Gastrocnemius medialis (tissue), 4 donors: ENCODE data around the gene GCDH.

Source experiments
- POLR2A ChIP-seq, 2 donors: fragments of 450-650 bp; IDR thresholded peaks; one replicate each; pipeline ENCODE4 v1.6.1; 2017; ENCODE audit warnings: antibody characterized with exemption in 2 of 2, mild to moderate bottlenecking in 2 of 2, moderate library complexity in 2 of 2
- TF ChIP-seq, protein P1 (sequence below), 5 experiments: fragments of 450-650 bp in 3 of 5; fragments of 200-600 bp in 2 of 5; sonication (generic) in 2 of 5; IDR thresholded peaks in 4 of 5; conservative IDR thresholded peaks in 1 of 5; 1 replicate in 4 of 5; 2 replicates in 1 of 5; pipeline ENCODE4 v1.5.1; 2016 to 2019; ENCODE audit warnings: antibody characterized with exemption in 5 of 5, mild to moderate bottlenecking in 3 of 5, moderate library complexity in 3 of 5

DNA sequence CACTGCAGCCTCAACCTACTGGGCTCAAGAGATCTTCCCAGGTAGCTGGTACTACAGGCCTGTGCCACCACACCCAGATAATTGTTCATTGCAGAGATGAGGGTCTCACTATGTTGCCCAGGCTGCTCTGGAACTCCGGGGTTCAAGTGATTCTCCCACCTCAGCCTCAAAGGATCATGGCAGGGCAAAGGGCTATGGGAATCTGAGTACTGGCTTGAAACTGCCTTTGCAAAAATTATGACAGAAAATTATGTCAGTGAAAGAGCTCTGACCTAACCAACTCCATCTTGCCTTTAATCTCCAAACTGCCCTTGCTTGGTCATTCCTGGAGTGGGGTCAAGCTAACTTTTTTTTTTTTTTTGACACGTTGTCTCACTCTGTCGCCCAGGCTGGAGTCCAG is 8.4 kb upstream of the GCDH start:
- TF ChIP-seq POLR2A (IDR thresholded peaks at IDR 0.05) = no peak
- TF ChIP-seq, protein P1, sequence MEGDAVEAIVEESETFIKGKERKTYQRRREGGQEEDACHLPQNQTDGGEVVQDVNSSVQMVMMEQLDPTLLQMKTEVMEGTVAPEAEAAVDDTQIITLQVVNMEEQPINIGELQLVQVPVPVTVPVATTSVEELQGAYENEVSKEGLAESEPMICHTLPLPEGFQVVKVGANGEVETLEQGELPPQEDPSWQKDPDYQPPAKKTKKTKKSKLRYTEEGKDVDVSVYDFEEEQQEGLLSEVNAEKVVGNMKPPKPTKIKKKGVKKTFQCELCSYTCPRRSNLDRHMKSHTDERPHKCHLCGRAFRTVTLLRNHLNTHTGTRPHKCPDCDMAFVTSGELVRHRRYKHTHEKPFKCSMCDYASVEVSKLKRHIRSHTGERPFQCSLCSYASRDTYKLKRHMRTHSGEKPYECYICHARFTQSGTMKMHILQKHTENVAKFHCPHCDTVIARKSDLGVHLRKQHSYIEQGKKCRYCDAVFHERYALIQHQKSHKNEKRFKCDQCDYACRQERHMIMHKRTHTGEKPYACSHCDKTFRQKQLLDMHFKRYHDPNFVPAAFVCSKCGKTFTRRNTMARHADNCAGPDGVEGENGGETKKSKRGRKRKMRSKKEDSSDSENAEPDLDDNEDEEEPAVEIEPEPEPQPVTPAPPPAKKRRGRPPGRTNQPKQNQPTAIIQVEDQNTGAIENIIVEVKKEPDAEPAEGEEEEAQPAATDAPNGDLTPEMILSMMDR (IDR thresholded peaks at IDR 0.05 in 4 of 5, conservative IDR thresholded peaks at IDR 0.05 in 1 of 5) = no peak
